NCI-H82 (cell line): ENCODE measurements around the gene RORC.
"Not testable (repeated sequence)": the region's sequence is repeated elsewhere in the genome, so short reads cannot be mapped to it uniquely, and the experiment has no call there.

Source experiments
- DNase-seq: peaks from one replicate; lab custom pipeline; 2025; lab: John Stamatoyannopoulos, UW

The RORC gene

DNA sequence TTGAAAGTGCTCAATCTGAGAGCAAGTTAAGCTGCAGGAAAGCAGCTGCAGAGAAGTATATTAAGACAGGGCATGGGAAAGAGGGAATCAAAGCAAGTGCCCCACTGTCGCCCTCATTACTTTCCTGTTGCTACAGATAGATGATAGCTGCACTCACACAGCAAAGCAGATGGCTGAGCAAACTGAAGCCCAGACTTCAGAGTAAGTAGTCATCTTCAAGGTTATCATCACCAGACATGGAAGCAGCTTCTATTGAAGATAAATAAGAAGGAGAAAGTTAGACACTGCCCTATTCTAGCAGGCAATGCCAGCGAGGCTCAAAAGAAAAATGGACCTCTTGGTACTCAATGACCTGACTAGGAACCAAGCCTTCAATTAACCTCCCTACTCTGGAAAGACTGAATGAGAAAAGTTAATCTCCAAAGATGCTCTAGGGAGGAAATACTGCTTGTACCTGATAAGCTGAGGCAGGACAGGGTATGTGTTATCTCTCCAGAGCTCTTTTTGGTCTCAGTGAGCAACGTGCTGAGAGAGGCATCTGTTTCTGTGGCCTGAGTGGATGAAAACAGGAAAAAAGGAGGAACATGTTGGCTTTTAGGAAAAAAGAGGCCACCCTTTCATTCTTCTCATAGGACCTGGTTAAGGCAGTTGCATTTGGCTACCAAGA, 57.2 kb downstream of the RORC start:
- no peak for DNase-seq

DNA sequence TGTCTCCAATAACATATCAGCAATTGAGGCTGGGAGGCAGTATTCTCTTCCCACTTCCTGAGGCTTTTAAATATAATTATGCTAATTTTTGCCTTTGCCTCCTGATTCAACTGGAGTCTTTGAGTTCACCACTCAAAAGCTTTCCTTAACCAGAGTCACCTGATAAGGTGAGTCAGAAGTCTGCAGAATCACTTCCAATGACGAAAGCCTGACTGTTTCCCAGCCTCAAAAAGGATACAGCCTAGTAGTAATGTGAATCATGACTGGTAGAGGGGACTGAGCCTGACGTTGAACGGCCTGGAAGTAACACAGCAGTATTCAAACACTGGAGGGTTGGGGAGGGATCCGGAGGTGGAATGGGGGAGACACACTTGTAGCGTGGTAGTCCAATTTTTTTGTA, 57.9 kb downstream of the RORC start:
- no peak for DNase-seq

DNA sequence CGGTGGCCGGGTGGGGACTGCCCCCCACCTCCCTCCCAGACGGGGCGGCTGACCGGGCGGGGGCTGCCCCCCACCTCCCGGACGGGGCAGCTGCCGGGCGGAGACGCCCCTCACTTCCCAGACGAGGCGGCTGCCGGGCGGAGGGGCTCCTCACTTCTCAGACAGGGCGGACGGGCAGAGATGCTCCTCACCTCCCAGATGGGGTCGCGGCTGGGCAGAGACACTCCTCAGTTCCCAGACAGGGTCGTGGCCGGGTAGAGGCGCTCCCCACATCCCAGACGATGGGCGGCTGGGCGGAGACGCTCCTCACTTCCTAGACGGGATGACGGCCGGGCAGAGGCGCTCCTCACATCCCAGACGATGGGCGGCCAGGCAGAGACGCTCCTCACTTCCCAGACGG, 62.3 kb downstream of the RORC start:
- DNase-seq, result not testable (repeated sequence)

DNA sequence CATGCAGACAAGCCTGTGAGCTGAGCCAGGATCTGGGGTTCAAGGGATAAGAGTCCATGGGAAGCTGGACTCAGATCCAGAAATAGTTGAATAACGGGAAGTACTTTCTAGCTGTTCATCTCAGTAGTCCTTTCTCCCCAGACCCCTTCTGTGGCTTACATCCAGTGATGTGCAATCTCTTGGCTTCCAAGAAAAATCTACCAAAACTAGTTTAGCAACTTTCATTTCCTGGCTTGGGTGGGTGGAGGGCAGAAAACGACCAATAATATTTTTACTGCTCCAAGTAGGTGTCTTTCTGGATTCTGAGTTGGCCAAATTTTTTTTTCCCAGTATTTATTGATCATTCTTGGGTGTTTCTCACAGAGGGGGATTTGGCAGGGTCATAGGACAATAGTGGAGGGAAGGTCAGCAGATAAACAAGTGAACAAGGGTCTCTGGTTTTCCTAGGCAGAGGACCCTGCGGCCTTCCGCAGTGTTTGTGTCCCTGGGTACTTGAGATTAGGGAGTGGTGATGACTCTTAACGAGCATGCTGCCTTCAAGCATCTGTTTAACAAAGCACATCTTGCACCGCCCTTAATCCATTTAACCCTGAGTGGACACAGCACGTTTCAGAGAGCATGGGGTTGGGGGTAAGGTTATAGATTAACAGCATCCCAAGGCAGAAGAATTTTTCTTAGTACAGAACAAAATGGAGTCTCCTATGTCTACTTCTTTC, 63.1 kb downstream of the RORC start:
- not testable (repeated sequence) for DNase-seq

DNA sequence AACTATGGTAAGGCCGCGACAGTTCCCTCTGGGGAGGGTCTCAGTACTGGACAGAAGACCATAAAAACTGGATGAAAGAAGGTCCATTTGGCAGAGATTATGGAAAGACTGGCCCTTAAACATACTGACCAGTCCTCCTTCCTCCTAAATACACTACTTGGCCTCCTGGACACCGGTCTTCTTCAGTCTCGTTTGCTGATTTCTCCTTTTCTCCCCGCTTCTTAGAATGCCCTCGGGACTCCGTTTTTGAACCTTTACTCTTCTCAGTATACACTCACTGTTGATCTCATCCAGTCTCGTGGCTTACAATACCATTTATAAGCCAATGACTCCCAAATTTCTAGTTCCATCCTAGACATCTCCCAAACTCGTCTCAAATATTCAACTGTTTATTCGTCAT, 67.6 kb downstream of the RORC start:
- DNase-seq, result no peak

DNA sequence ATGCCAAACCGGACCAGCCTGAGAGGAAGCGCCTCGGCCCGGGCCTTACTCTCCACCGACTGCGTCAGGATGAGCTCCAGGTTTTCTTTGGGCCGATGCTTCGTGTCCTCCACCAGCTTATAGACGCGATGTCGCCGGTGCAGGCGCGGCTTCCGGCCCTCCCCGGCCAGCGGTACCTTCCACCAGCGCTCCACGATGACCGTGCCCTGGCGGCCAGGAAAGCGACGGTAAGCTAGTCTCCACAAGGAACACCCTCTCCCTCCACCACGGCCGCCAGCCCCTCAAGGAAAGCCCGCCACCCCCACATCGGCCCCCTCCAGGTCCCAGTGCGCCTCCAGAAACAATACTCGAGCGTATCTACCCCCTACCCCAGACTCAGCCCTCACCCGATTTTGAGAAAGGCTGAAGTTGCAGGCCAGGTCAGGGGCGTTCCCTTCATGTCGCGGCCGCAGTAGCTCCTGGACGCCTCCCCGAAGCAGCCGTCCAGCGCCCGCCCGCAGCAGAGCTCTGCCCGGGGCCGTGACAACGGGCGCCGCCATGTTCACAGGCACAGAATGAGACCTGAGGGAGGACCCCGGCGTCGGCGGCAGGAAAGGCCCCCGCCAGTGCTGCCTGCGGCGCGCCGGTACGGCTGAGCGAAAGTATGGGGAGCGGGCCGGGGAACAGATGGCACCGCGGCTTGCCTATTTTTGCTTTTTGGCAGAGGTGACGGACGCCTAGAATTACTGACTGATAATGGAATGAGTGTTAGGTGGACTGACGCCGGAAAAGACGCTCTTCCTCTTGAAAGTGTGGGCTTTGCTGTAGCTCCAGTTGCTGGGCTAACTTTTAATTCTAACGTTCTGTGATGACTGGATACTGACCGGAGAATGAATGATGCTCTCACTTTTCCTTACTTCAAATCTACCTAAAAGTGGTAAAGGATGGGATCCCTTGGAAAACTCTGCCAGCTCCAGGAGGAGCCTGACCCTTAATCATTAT, 68.4 kb downstream of the RORC start, which contains the start of gene MRPL9:
Gene MRPL9, minus strand, starts transcription at position 556 of the 981 bp plus-strand sequence. Its CDS starts 17 bp downstream, at position 539.
- DNase-seq, result peak; percentile 95

DNA sequence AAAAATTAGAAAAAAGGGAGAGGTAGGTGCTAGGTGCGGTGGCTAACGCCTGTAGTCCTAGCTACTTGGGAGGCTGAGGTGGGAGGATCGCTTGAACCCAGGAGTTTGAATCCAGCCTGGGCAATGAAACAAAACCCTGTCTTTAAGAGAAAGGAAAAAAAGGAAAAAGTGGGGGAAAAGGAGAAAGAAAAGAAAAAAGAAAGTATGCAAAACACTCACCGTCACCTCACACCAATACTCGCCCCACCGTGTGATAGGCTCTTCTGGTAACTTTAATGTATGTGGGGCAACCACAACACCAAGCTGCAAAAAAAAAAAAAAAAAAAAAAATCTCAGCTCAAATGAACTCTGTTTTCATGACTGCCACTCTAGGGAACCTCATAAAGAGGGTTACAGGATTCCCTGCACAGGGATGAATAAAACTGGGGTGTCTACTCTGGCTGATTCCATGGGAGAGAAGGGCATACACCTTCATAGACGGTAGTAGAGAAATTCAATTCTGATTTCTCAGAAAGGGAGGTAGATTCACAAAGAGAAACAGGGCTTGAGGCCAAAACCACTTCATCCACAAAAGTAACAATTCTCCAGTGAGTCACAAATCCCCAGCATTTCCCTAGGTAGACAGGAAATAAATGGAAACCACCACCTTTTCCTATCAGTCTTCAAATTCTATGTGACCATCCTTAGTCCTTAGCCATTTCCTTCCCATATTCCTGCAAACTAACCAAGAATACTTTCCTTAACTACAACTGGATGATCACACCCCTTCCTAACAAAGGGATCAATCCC, 70.8 kb downstream of the RORC start:
- no peak for DNase-seq

DNA sequence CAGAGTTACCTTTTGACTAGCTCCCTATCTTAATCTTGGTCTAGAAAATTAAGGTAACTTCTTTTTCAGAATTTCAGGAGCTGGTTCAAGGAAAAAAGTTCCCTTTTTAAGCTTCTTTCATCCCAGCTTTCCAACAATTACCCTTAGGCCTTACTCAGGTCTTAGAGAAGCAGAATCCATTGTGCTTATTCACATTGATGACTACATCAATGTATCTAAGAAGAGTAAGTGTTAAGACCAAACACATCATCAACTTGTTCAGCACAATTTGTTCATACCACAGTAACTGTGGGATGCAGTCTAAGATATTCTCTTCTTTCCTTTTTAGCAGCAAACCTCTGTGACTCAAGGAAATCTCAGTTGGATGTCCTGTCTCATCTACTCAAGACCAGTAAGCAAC, 72.4 kb downstream of the RORC start:
- no peak for DNase-seq

DNA sequence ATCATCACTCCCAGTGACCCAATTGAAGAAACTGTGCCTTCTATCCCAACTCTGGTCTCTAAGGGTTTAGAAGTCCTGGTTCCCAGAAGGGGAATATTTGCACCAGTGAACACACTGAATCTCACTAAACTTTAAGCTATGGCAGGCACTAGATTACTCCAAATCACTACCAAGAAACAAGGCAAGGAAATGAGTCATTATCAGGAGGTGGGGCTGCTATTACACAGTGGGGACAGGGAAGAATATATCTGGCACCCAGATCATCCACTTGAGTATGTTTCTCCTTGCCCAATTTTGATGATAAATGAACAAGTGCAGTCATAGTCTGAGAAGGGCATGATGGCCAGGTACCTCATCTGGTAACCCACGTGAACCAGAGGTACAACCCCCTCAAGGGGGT, 75.3 kb downstream of the RORC start:
- DNase-seq, result no peak
